Measurements from ENCODE around the gene ST8SIA4. TPM values are rescaled to one million over a fixed set of nuclear protein-coding genes. Genes with fewer than 3 reads are reported as not detected.

The ST8SIA4 gene
- polyA plus RNA-seq, 3 donors: 12.4 to 36.4 (median 30.7) TPM

- intact Hi-C loops (cut with micrococcal nuclease): no loop called here
- no peak for DNase-seq
- H3K27me3 Mint-ChIP-seq (ENCODE audit: low read depth in 3 of 3): no peaks in the 10 kb centered on the region
- Histone ChIP-seq H3K9me3 (replicated peaks in 1 of 2; ENCODE audit: control insufficient read depth in 1 of 2, insufficient read depth in 1 of 2, low read length in 2 of 2) (no peaks in the 10 kb centered on the region), H4K20me1 (ENCODE audit: insufficient read depth, low read length) (peaks cover 45% of the 10 kb centered on the region), H3K36me3 (replicated peaks in 1 of 2; ENCODE audit: control insufficient read depth in 1 of 2, insufficient read depth in 2 of 2, low read length in 2 of 2) (peaks cover 8 to 31% of the 10 kb centered on the region in 2 donors), H3K4me3 (replicated peaks in 1 of 3; ENCODE audit: low read depth in 2 of 3, low read length in 3 of 3) (no peak overlapping the region), H3K27me3 (ENCODE audit: control insufficient read depth in 2 of 2, insufficient read depth in 2 of 2, low read length in 2 of 2) (no peaks in the 10 kb centered on the region), H3K4me1 (ENCODE audit: control insufficient read depth in 1 of 2, insufficient read depth in 2 of 2, low read length in 2 of 2) (no peaks in the 10 kb centered on the region), H3K27ac (ENCODE audit: low read depth in 1 of 2, low read length in 2 of 2) (no peak overlapping the region), H3K79me2 (ENCODE audit: insufficient read depth, low read length) (peaks cover 31% of the 10 kb centered on the region), H2AFZ (ENCODE audit: insufficient read depth, low read depth, low read length, poor library complexity, severe bottlenecking) (no peak overlapping the region), H3K9ac (ENCODE audit: insufficient read depth, low read length, poor library complexity, severe bottlenecking) (no peak overlapping the region), H3K4me2 (replicated peaks; ENCODE audit: extremely low read depth, low read length, poor library complexity, severe bottlenecking) (no peak overlapping the region)
- H3K4me1 Mint-ChIP-seq: no peaks in the 10 kb centered on the region
- peaks cover 33 to 53% of the 10 kb centered on the region in 2 donors for H3K36me3 Mint-ChIP-seq
- H3K4me3 Mint-ChIP-seq: no peak overlapping the region
- H3K9me3 Mint-ChIP-seq: peaks cover 0 to 4% (median 1%) of the 10 kb centered on the region in 7 donors
- H3K27ac Mint-ChIP-seq: no peak overlapping the region
- WGBS (ENCODE audit: insufficient coverage): no CpG with 5 or more reads among the region's 2 CpGs
- no peak for TF ChIP-seq CTCF (IDR thresholded peaks at IDR 0.05)
Measured at GRCh38 chr5:100863739-100864138, 39.3 kb downstream of the ST8SIA4 start.

- H3K9me3 Mint-ChIP-seq: peaks cover 0 to 4% (median 1%) of the 10 kb centered on the region in 7 donors
- H3K4me3 Mint-ChIP-seq: no peak overlapping the region
- no peaks in the 10 kb centered on the region for H3K27me3 ChIP-seq (ENCODE audit: control insufficient read depth in 2 of 2, insufficient read depth in 2 of 2, low read length in 2 of 2)
- H3K27ac ChIP-seq (ENCODE audit: low read depth in 1 of 2, low read length in 2 of 2): no peak overlapping the region
- no peak for DNase-seq
- peaks cover 24% of the 10 kb centered on the region for H4K20me1 ChIP-seq (ENCODE audit: insufficient read depth, low read length)
- peaks cover 39% of the 10 kb centered on the region for H3K79me2 ChIP-seq (ENCODE audit: insufficient read depth, low read length)
- H2AFZ ChIP-seq (ENCODE audit: insufficient read depth, low read depth, low read length, poor library complexity, severe bottlenecking): no peak overlapping the region
- peaks cover 8 to 29% of the 10 kb centered on the region in 2 donors for H3K36me3 ChIP-seq (replicated peaks in 1 of 2; ENCODE audit: control insufficient read depth in 1 of 2, insufficient read depth in 2 of 2, low read length in 2 of 2)
- H3K9ac ChIP-seq (ENCODE audit: insufficient read depth, low read length, poor library complexity, severe bottlenecking): no peak overlapping the region
- no peak for TF ChIP-seq CTCF (IDR thresholded peaks at IDR 0.05)
- intact Hi-C loops (cut with micrococcal nuclease): no loop called here
- no peaks in the 10 kb centered on the region for H3K9me3 ChIP-seq (replicated peaks in 1 of 2; ENCODE audit: control insufficient read depth in 1 of 2, insufficient read depth in 1 of 2, low read length in 2 of 2)
- no peaks in the 10 kb centered on the region for H3K27me3 Mint-ChIP-seq (ENCODE audit: low read depth in 3 of 3)
- no peak overlapping the region for H3K4me2 ChIP-seq (replicated peaks; ENCODE audit: extremely low read depth, low read length, poor library complexity, severe bottlenecking)
- no CpG with 5 or more reads among the region's 3 CpGs for WGBS (ENCODE audit: insufficient coverage)
- peaks cover 36 to 53% of the 10 kb centered on the region in 2 donors for H3K36me3 Mint-ChIP-seq
- peaks cover 6% of the 10 kb centered on the region for H3K4me1 Mint-ChIP-seq
- peak overlapping the region in 1 of 7 donors; percentile 72 for H3K27ac Mint-ChIP-seq
- no peaks in the 10 kb centered on the region for H3K4me1 ChIP-seq (ENCODE audit: control insufficient read depth in 1 of 2, insufficient read depth in 2 of 2, low read length in 2 of 2)
- H3K4me3 ChIP-seq (replicated peaks in 1 of 3; ENCODE audit: low read depth in 2 of 3, low read length in 3 of 3): no peak overlapping the region
Measured at GRCh38 chr5:100861148-100861547, 41.9 kb downstream of the ST8SIA4 start.
